GM10266 (cell line): ENCODE measurements around the gene CACNB3.

Experiments used
- DNase-seq: peaks from one replicate; pipeline ENCODE4 v3.0.0; 2012; ENCODE audit errors: extremely low spot score
- TF ChIP-seq, protein P1 (sequence below): IDR thresholded peaks from 2 replicates; pipeline ENCODE4 v1.5.1; 2012; ENCODE audit warnings: mild to moderate bottlenecking, low read depth; ENCODE audit not compliant: control insufficient read depth, insufficient read depth; ENCODE audit errors: missing control alignments

Gene CACNB3

GRCh38 chr12:48815126-48816110 lies 2.9 kb upstream of the CACNB3 start:
- TF ChIP-seq, protein P1, sequence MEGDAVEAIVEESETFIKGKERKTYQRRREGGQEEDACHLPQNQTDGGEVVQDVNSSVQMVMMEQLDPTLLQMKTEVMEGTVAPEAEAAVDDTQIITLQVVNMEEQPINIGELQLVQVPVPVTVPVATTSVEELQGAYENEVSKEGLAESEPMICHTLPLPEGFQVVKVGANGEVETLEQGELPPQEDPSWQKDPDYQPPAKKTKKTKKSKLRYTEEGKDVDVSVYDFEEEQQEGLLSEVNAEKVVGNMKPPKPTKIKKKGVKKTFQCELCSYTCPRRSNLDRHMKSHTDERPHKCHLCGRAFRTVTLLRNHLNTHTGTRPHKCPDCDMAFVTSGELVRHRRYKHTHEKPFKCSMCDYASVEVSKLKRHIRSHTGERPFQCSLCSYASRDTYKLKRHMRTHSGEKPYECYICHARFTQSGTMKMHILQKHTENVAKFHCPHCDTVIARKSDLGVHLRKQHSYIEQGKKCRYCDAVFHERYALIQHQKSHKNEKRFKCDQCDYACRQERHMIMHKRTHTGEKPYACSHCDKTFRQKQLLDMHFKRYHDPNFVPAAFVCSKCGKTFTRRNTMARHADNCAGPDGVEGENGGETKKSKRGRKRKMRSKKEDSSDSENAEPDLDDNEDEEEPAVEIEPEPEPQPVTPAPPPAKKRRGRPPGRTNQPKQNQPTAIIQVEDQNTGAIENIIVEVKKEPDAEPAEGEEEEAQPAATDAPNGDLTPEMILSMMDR, result peak; percentile 1
- peak; percentile 64 for DNase-seq

- no peak for DNase-seq
These were observed 2.0 kb upstream of the CACNB3 start for GRCh38 chr12:48816143-48816854.

DNA sequence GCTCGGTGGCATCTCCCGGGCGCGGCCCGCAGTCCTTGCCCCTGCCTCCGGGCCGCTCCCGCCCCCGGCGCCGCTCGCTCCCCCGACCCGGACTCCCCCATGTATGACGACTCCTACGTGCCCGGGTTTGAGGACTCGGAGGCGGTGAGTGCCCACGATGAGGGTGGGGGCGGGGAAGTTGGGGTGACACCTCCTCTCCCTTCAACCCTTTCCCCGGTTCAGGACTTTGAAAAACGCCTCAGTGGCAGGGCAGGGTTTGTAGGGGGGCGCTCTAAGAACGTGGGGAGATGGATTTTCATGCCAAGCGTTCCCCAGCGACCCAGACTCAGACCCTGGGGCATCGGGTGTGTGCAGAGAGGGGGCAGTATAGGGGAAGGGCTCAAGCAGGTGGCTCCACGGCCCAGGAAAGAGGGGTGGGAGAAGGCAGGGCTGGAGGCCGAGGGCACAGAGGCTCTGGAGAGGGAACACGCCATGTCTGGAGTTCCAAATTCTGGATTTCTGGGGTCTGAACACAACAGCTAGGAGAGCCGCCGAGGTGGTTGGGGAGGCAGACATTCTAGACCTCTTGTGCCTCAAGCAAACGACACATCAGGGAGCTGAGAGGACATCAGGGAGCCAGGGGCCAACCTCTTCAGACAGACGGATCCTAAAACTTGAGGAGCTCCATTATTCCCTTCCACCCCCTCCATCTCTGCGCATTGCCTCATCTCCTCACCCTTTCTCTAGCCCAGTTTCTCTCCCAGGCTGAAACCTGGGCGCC lies 715 bp downstream of the CACNB3 start:
- TF ChIP-seq, protein P1, result no peak

More at GRCh38 chr12:48816143-48816854, 2.0 kb upstream of the CACNB3 start:
- TF ChIP-seq, protein P1, result no peak

DNA sequence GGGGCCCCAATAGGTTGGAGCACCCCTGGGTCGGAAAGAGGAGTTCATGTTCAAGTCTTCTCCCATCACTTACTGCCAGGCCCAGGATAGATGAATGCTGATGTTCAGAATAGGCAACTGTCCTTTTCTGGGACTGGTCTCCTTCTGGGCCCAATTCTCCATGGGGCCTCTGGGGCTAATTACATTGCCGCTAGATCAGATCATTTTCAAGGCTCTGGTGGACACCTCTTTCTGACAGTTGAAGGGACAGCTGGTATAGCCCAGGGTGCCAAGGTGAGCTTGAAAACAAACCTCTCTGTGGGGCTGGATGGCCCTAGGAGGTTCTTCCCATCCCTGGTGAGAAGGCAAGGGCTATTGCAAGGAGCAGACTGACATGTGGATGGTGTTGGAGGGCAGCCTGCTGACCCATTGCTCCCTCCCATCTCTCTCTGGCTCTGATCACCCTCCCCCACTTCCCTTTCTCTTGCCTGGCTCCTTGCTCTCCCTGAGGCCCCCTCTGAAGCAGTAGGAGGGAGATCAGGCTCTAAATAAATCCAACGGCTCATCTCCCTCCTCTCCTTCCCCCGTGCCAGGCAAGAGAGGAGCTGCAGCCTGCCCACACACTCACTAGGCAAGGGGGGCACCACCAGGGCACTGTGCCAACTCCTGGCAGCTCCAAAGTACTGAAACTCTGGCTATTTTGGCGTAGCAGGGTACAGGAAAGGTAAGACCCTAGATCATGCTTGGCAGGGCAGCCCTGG lies 1.9 kb downstream of the CACNB3 start:
- TF ChIP-seq, protein P1, result no peak
- no peak for DNase-seq

More for the DNA sequence above, 715 bp downstream of the CACNB3 start:
- DNase-seq, result no peak

- TF ChIP-seq, protein P1, result no peak
These were observed 3.8 kb downstream of the CACNB3 start for GRCh38 chr12:48822139-48822538.

DNA sequence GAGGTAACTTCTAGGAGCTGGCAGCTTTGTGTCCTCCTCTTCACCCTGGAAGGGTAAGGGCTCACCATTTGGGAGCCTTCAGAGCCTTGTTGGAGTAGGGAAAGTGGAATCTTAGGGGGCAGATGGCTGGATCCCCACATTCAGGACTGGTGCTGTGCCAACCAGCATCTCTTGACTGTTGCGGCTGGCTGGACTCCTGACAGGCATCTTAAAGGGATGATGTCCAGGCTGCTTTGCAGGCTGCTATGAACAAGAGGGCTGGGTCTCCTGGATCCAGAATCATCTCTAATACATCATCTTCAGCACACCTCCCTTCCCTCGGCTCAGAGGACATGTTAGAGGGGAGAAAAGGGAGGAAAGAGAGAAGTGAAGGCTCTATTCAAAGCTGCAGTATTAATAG lies 4.4 kb downstream of the CACNB3 start:
- DNase-seq, result no peak
- TF ChIP-seq, protein P1, result no peak

More at GRCh38 chr12:48822139-48822538, 3.8 kb downstream of the CACNB3 start:
- DNase-seq, result no peak
